GDM1 (cell line): ENCODE measurements around the gene PNLIPRP3.

Experiments
- DNase-seq: peaks from one replicate; lab custom pipeline; 2025; lab: John Stamatoyannopoulos, UW

Gene PNLIPRP3

DNA sequence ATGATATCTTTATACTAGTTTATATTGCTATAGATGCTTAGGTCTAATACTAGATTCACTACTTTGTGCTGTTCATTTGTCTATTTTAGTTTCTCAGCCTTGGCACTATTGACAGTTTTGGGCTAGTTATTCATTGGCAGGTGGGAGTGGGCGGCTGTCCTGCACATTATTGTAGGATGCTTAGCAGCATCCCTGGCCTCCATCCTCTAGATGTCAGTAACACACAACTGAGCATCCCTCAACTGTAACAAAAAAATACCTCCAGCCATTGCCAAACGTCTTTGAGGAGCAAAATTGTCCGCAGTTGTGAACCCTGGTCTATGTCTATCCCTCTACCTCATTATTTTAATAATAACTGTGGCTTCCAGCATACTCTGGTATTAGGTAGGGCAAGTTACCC lies 83.7 kb downstream of the PNLIPRP3 start:
- DNase-seq: no peak

DNA sequence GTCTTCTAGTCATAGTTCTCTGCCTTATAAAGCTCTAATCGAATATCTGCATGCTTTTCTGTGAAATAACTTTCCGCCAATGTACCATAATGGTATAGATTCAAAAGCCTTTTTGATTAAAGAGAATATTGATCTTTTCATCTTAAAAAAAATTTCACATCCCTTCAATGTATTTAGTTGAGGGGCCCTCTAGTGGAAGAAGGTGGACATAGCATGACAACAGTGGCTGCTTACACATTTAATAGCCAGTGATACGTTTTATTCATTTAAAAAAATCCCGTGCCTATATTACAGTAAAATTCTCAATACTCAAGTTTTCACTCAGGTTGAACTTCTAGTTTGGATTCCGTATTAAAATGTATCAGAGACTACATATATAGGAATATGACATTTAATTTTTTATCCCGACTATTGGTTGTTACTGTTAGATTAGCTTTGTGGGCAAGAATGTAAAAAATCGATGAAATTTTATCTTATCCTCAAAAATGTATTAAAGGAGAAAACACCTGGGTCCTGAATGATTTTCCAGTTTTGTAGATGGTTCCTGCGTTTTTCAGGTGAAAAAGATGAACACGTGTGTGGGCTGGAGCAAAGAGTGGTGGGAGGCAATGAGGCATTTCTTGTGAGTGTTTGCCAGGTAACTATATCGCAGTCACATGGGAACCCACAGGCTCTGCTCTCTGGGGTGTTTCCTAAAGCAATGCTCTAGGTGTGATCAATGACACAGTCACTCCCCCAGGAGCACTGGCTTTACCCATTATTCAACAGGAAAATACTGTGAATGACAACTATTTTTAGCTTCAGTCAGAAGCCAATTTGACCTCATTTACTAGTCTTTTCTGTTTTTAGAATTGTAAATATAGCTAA lies 94.0 kb downstream of the PNLIPRP3 start:
- no peak for DNase-seq

DNA sequence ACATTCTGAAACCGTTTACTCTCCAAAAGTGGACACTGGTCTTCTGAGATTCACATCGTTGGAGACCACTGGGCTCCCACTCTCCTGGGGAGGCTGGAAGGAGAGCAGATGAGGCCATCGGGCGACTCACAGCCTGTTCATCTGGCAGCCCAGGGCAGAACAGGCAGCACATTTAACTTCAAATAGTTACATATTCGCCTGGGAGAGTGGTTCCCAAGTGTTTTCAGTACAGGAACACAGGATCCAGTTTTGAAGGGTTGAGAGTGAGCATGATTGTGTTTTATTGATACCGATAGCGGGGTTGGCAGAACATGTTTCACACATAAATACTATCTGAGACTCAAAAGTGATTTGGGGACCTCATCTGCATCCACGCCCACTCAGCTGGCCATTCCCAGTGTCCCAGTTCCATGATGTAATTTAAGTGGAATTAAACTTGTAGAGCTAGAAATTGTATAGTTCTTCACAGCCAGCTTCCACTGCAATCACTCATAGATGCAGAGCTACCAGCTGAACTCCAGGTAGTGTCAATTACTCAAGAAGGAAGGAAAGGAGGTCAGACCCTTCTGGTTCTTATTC lies 95.2 kb downstream of the PNLIPRP3 start:
- no peak for DNase-seq

- DNase-seq: no peak
Observed at GRCh38 chr10:116524736-116525135, 97.1 kb downstream of the PNLIPRP3 start.

DNA sequence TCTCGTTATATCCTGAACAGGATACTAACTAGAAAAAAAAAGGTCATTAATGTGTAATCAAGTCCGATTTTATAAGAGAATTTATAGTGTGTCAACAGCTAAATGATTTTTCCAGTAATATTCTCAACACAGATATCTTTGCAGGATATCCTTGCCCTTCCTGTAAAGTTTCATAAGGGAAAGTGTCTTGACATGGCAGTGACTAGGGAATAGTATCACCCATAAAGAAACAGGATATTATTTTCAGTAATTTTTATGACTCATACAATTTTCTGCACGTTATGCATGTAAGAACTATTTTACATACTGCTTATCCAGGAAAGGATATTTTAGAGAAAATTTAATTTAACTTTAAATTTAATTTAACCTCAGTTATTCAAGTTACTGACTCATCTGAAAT lies 98.6 kb downstream of the PNLIPRP3 start:
- no peak for DNase-seq
